Neural progenitor cell (in vitro differentiated cells): ENCODE results near the gene HIVEP1.

Experiments used
- CTCF ChIP-seq: fragments of 200-600 bp; sonication (generic); IDR thresholded peaks from 2 replicates; pipeline ENCODE4 v1.5.1; 2017; ENCODE audit warnings: antibody characterized with exemption, mild to moderate bottlenecking
- EZH2 ChIP-seq: fragments of 200-600 bp; sonication (generic); IDR thresholded peaks from 2 replicates; pipeline ENCODE4 v1.6.1; 2017; ENCODE audit warnings: antibody characterized with exemption, mild to moderate bottlenecking, moderate library complexity
- EZH2phosphoT487 ChIP-seq: fragments of 200-600 bp; sonication (generic); IDR thresholded peaks from 2 replicates; pipeline ENCODE4 v1.6.1; 2017; ENCODE audit warnings: antibody characterized with exemption

- TF ChIP-seq CTCF = no peak
- no peak for TF ChIP-seq EZH2
- TF ChIP-seq EZH2phosphoT487 = no peak
Measured at GRCh38 chr6:12102350-12102749, 90.2 kb downstream of the HIVEP1 start.
